HepG2 (cell line): ENCODE results near the gene LRRC25. TPM values are rescaled to one million over a fixed set of nuclear protein-coding genes. Genes with fewer than 3 reads are reported as not detected.

Experiments used
- ARID4A ChIP-seq: sonication (generic); formaldehyde crosslinking; IDR thresholded peaks from 2 replicates; pipeline ENCODE4 v1.5.0; 2020; ENCODE audit warnings: mild to moderate bottlenecking, missing genetic modification reagents, borderline replicate concordance
- CBX5 ChIP-seq: sonication (generic); formaldehyde crosslinking; IDR thresholded peaks from 2 replicates; pipeline ENCODE4 v1.4.0; 2020; ENCODE audit warnings: missing genetic modification reagents, borderline replicate concordance
- DBP ChIP-seq: sonication (generic); formaldehyde crosslinking; IDR thresholded peaks from 2 replicates; pipeline ENCODE4 v1.4.0; 2020; ENCODE audit warnings: missing genetic modification reagents; ENCODE audit errors: not compliant biosample characterization
- FOXO4 ChIP-seq: sonication (generic); formaldehyde crosslinking; conservative IDR thresholded peaks from 2 replicates; pipeline ENCODE4 v1.8.1; 2023; ENCODE audit warnings: missing genetic modification reagents
- HNF4G ChIP-seq, 2 experiments: sonication (generic) in 1 of 2; formaldehyde crosslinking in 1 of 2; IDR thresholded peaks; 2 replicates each; pipeline versions ENCODE4 v1.4.0 to v1.6.1; 2011 to 2020; ENCODE audit warnings: borderline replicate concordance in 2 of 2, low read depth in 2 of 2, mild to moderate bottlenecking in 2 of 2, low read length in 1 of 2, missing genetic modification reagents in 1 of 2, moderate library complexity in 1 of 2
- KLF11 ChIP-seq: IDR thresholded peaks from 2 replicates; pipeline ENCODE4 v1.6.1; 2016; ENCODE audit warnings: missing compliant biosample characterization
- MLLT10 ChIP-seq: sonication (generic); formaldehyde crosslinking; IDR thresholded peaks from 2 replicates; pipeline ENCODE4 v1.4.0; 2020; ENCODE audit warnings: missing genetic modification reagents
- RFXANK ChIP-seq: IDR thresholded peaks from 2 replicates; pipeline ENCODE4 v1.6.1; 2016
- RFXAP ChIP-seq: sonication (generic); formaldehyde crosslinking; IDR thresholded peaks from 2 replicates; pipeline ENCODE4 v1.4.0; 2020; ENCODE audit warnings: missing genetic modification reagents, borderline replicate concordance
- TOPORS ChIP-seq: sonication (generic); formaldehyde crosslinking; IDR thresholded peaks from 2 replicates; pipeline ENCODE4 v1.8.0; 2023; ENCODE audit warnings: mild to moderate bottlenecking, missing genetic modification reagents
- ZBTB21 ChIP-seq: sonication (generic); formaldehyde crosslinking; IDR thresholded peaks from 2 replicates; pipeline ENCODE4 v1.4.0; 2020; ENCODE audit warnings: missing genetic modification reagents
- ZFP37 ChIP-seq: sonication (generic); formaldehyde crosslinking; IDR thresholded peaks from 2 replicates; pipeline ENCODE4 v1.4.0; 2020; ENCODE audit warnings: missing genetic modification reagents, borderline replicate concordance
- ZMYM2 ChIP-seq: sonication (generic); formaldehyde crosslinking; IDR thresholded peaks from 2 replicates; pipeline ENCODE4 v1.8.0; 2022; ENCODE audit warnings: mild to moderate bottlenecking, missing genetic modification reagents
- ZNF691 ChIP-seq: sonication (generic); formaldehyde crosslinking; IDR thresholded peaks from 2 replicates; pipeline ENCODE4 v1.4.0; 2020; ENCODE audit warnings: missing genetic modification reagents, low read depth, mild to moderate bottlenecking, borderline replicate concordance
- ZNF704 ChIP-seq: sonication (generic); formaldehyde crosslinking; IDR thresholded peaks from 2 replicates; pipeline ENCODE4 v1.8.1; 2023; ENCODE audit warnings: mild to moderate bottlenecking, inconsistent platforms, moderate library complexity, missing genetic modification reagents, borderline replicate concordance
- ZNF83 ChIP-seq: sonication (generic); formaldehyde crosslinking; IDR thresholded peaks from 2 replicates; pipeline ENCODE4 v1.4.0; 2020; ENCODE audit warnings: missing genetic modification reagents, mild to moderate bottlenecking, borderline replicate concordance
- ZNF891 ChIP-seq: sonication (generic); formaldehyde crosslinking; IDR thresholded peaks from 2 replicates; pipeline ENCODE4 v1.5.0; 2020; ENCODE audit warnings: mild to moderate bottlenecking, missing genetic modification reagents
- ZSCAN30 ChIP-seq: sonication (generic); formaldehyde crosslinking; IDR thresholded peaks from 2 replicates; pipeline ENCODE4 v1.5.0; 2020; ENCODE audit warnings: mild to moderate bottlenecking, missing genetic modification reagents
- ZZZ3 ChIP-seq: sonication (generic); formaldehyde crosslinking; IDR thresholded peaks from 2 replicates; pipeline ENCODE4 v1.4.0; 2020; ENCODE audit warnings: missing genetic modification reagents, mild to moderate bottlenecking, borderline replicate concordance
- polyA plus RNA-seq, 8 experiments: library from polyadenylated mRNA; depleted of rRNA in 3 of 8; stranded (reverse) in 7 of 8; unstranded in 1 of 8; fragments of >200 nt; fragmentation: Illumina TruSeq in 4 of 8; extraction: Trizol in 4 of 8; gene quantifications; 2 replicates each; pipeline versions ENCODE4 v1.2.1 to v1.2.3, GENCODE V29; 2011 to 2016; ENCODE audit warnings: low read depth in 4 of 8, missing spikeins in 1 of 8, mixed read lengths in 1 of 8; ENCODE audit not compliant: insufficient read depth in 1 of 8
- total RNA-seq, 5 experiments: library from RNA; depleted of rRNA; stranded (reverse); fragments of >200 nt; fragmentation: Illumina TruSeq; extraction: Trizol; gene quantifications; 2 replicates each; pipeline ENCODE4 v1.2.3, GENCODE V29; 2016; ENCODE audit warnings: low read depth in 1 of 5

LRRC25 gene
- total and polyA plus RNA-seq, 2 of the 13 experiments (the other 11 are each of a cell fraction or from before 2014, with no cell fraction given): 0.13 to 0.53 TPM

GRCh38 chr19:18385675-18386542, 11.5 kb downstream of the LRRC25 start, which contains the start of gene GDF15 (continued):
- no peak; the same call in 1 of the 2 replicates for TF ChIP-seq ZSCAN30 (CRISPR knock-in tag)
- TF ChIP-seq KLF11 (CRISPR knock-in tag): no peak
- peak; percentile 100 for TF ChIP-seq TOPORS (CRISPR knock-in tag)
- peak; percentile 39; the same call in 1 of the 2 replicates for TF ChIP-seq ZBTB21 (CRISPR knock-in tag)
- TF ChIP-seq ZNF691 (CRISPR knock-in tag): peak; percentile 97
- TF ChIP-seq RFXANK (CRISPR knock-in tag): no peak
- TF ChIP-seq RFXAP (CRISPR knock-in tag): peak; percentile 94; the same call in 1 of the 2 replicates
- TF ChIP-seq ZNF704: peak; percentile 91
- TF ChIP-seq ZFP37 (CRISPR knock-in tag): peak; percentile 93
- TF ChIP-seq ARID4A (CRISPR knock-in tag): peak; percentile 84
- peak; percentile 60; the same call in 1 of the 2 replicates for TF ChIP-seq CBX5
- peak; percentile 87 for TF ChIP-seq ZZZ3 (CRISPR knock-in tag)
- peak; percentile 95 for TF ChIP-seq HNF4G (IDR thresholded peaks at IDR 0.05; ENCODE audit: borderline replicate concordance, low read depth, low read length)
- TF ChIP-seq HNF4G (CRISPR knock-in tag; IDR thresholded peaks at IDR 0.05; ENCODE audit: borderline replicate concordance, low read depth): peak; percentile 85
- TF ChIP-seq ZNF891 (CRISPR knock-in tag): no peak
- peak; percentile 74; the same call in 1 of the 2 replicates for TF ChIP-seq ZMYM2 (CRISPR knock-in tag)
- TF ChIP-seq FOXO4 (CRISPR knock-in tag): 0 out of 2 replicates have a peak, but pooled peaks have one; percentile 87
- peak; percentile 84 for TF ChIP-seq DBP (CRISPR knock-in tag)
- TF ChIP-seq ZNF83 (CRISPR knock-in tag): peak; percentile 72; the same call in 1 of the 2 replicates
- peak; percentile 93; the same call in 1 of the 2 replicates for TF ChIP-seq MLLT10 (CRISPR knock-in tag)
